ENCODE measurements around the gene CPEB1. TPM values are rescaled to one million over a fixed set of nuclear protein-coding genes. Genes with fewer than 3 reads are reported as not detected.

CPEB1 gene
- total and polyA plus RNA-seq, 2 of the 13 experiments (the other 11 are each of a cell fraction or from before 2014, with no cell fraction given), result 0.03 to 0.07 TPM

- TF ChIP-seq HDAC2 (CRISPR knock-in tag; IDR thresholded peaks at IDR 0.05) (peak; percentile 59; the same call in 1 of the 2 replicates), TRAFD1 (CRISPR knock-in tag; IDR thresholded peaks at IDR 0.05; ENCODE audit: borderline replicate concordance) (no peak), DMTF1 (CRISPR knock-in tag; IDR thresholded peaks at IDR 0.05) (no peak), RELA (CRISPR knock-in tag; IDR thresholded peaks at IDR 0.05) (no peak), SSRP1 (CRISPR knock-in tag; IDR thresholded peaks at IDR 0.05) (no peak), NRL (CRISPR knock-in tag; IDR thresholded peaks at IDR 0.05; ENCODE audit: borderline replicate concordance) (no peak), ZNF142 (CRISPR knock-in tag; IDR thresholded peaks at IDR 0.05) (peak; percentile 87), NAIF1 (CRISPR knock-in tag; IDR thresholded peaks at IDR 0.05; ENCODE audit: borderline replicate concordance) (0 out of 2 replicates have a peak, but pooled peaks have one; percentile 25), HOXA3 (CRISPR knock-in tag; IDR thresholded peaks at IDR 0.05) (peak; percentile 65; the same call in 1 of the 2 replicates), PRMT3 (CRISPR knock-in tag; IDR thresholded peaks at IDR 0.05; ENCODE audit: borderline replicate concordance, low read depth) (no peak), IRF2 (CRISPR knock-in tag; IDR thresholded peaks at IDR 0.05) (peak; percentile 75; the same call in 1 of the 2 replicates), ZNF703 (CRISPR knock-in tag; IDR thresholded peaks at IDR 0.05; ENCODE audit: borderline replicate concordance) (no peak), ZNF282 (IDR thresholded peaks at IDR 0.05; ENCODE audit: partially characterized antibody) (no peak), NCOA2 (CRISPR knock-in tag; IDR thresholded peaks at IDR 0.05) (no peak), BRCA1 (CRISPR knock-in tag; IDR thresholded peaks at IDR 0.05) (peak; percentile 75; the same call in 1 of the 2 replicates), KLF9 (CRISPR knock-in tag; IDR thresholded peaks at IDR 0.05; ENCODE audit: low read depth) (0 out of 2 replicates have a peak, but pooled peaks have one; percentile 36), ZNF382 (CRISPR knock-in tag; IDR thresholded peaks at IDR 0.05; ENCODE audit: borderline replicate concordance) (no peak), ZNF276 (CRISPR knock-in tag; IDR thresholded peaks at IDR 0.05; ENCODE audit: low read depth) (no peak), ZNF430 (CRISPR knock-in tag; IDR thresholded peaks at IDR 0.05) (peak; percentile 55; the same call in 1 of the 2 replicates), KAT2B (IDR thresholded peaks at IDR 0.05; ENCODE audit: borderline replicate concordance, low read depth, low read length) (no peak)
Observed at GRCh38 chr15:82663186-82663600, 16.0 kb upstream of the CPEB1 start (continued).

Measured in HepG2 (cell line).